SK-N-SH (cell line): ENCODE results near the gene SLC25A26. TPM values are rescaled to one million over a fixed set of nuclear protein-coding genes. Genes with fewer than 3 reads are reported as not detected.

Experiments used
- CTCF ChIA-PET: fragments of 300-600, 350-600 bp; formaldehyde crosslinking; extraction: SDS; loops from one replicate; lab custom pipeline; 2021; lab: Yijun Ruan, JAX
- POLR2A ChIA-PET: fragments of 350-600 bp; sonication (Branson Sonifier 250); formaldehyde crosslinking; extraction: SDS; loops from one replicate; lab custom pipeline; 2020; ENCODE audit warnings: antibody characterized with exemption, inconsistent platforms; lab: Yijun Ruan, JAX
- DNase-seq: peaks from one replicate; pipeline ENCODE4 v3.0.0; 2012
- H2AFZ ChIP-seq: fragments of 200-600 bp; sonication (generic); 2 replicates; pipeline ENCODE4 v1.8.1; 2016; ENCODE audit warnings: antibody characterized with exemption, mild to moderate bottlenecking, low read depth
- H3F3A ChIP-seq: fragments of 200-600 bp; sonication (generic); replicated peaks from 2 replicates; pipeline ENCODE3; 2016; ENCODE audit warnings: antibody characterized with exemption, mild to moderate bottlenecking; ENCODE audit not compliant: insufficient read depth
- H3K27ac ChIP-seq, 2 experiments: fragments of 200-500 bp in 1 of 2; fragments of 200-600 bp in 1 of 2; sonication (Bioruptor generic) in 1 of 2; sonication (generic), shearing (Covaris generic) in 1 of 2; 2 replicates each; pipeline versions ENCODE4 v1.5.1 to v1.6.1; 2014 to 2016; ENCODE audit warnings: low read depth in 2 of 2, inconsistent platforms in 1 of 2, low read length in 1 of 2, mild to moderate bottlenecking in 1 of 2, mixed read lengths in 1 of 2
- H3K27me3 ChIP-seq: fragments of 200-600 bp; sonication (generic), shearing (Covaris generic); 2 replicates; pipeline ENCODE4 v1.6.1; 2016; ENCODE audit warnings: mixed run types; ENCODE audit not compliant: insufficient read depth
- H3K36me3 ChIP-seq, 2 experiments: fragments of 200-500 bp in 1 of 2; fragments of 200-600 bp in 1 of 2; sonication (Bioruptor generic) in 1 of 2; sonication (generic) in 1 of 2; replicated peaks in 1 of 2; 2 replicates each; pipeline versions ENCODE3 to v1.5.1; 2014 to 2016; ENCODE audit warnings: low read length in 1 of 2, mild to moderate bottlenecking in 1 of 2; ENCODE audit not compliant: insufficient read depth in 2 of 2, control insufficient read depth in 1 of 2
- H3K4me1 ChIP-seq, 2 experiments: fragments of 200-500 bp in 1 of 2; fragments of 200-600 bp in 1 of 2; sonication (Bioruptor generic) in 1 of 2; sonication (generic), shearing (Covaris generic) in 1 of 2; 2 replicates each; pipeline versions ENCODE4 v1.5.1 to v1.6.1; 2014 to 2016; ENCODE audit warnings: low read depth in 1 of 2, low read length in 1 of 2, mixed run types in 1 of 2; ENCODE audit not compliant: insufficient read depth in 2 of 2, control insufficient read depth in 1 of 2
- H3K4me2 ChIP-seq: fragments of 200-600 bp; sonication (generic), shearing (Covaris generic); 2 replicates; pipeline ENCODE4 v1.6.1; 2017; ENCODE audit warnings: mixed run types
- H3K4me3 ChIP-seq, 2 experiments: fragments of 200-500 bp in 1 of 2; fragments of 200-600 bp in 1 of 2; sonication (Bioruptor generic) in 1 of 2; sonication (generic), shearing (Covaris generic) in 1 of 2; 2 replicates each; pipeline versions ENCODE4 v1.5.1 to v1.8.1; 2014 to 2016; ENCODE audit warnings: low read depth in 2 of 2, inconsistent platforms in 1 of 2, low read length in 1 of 2, mild to moderate bottlenecking in 1 of 2, mixed read lengths in 1 of 2, moderate library complexity in 1 of 2
- H3K79me2 ChIP-seq: fragments of 200-600 bp; sonication (generic); 2 replicates; pipeline ENCODE4 v1.8.1; 2017; ENCODE audit warnings: mild to moderate bottlenecking; ENCODE audit not compliant: insufficient read depth
- H3K9ac ChIP-seq: fragments of 200-600 bp; sonication (generic); 2 replicates; pipeline ENCODE4 v1.6.1; 2017; ENCODE audit warnings: mixed run types
- H3K9me2 ChIP-seq: fragments of 200-600 bp; sonication (generic); 2 replicates; pipeline ENCODE4 v1.6.1; 2017; ENCODE audit warnings: mixed run types
- H3K9me3 ChIP-seq: fragments of 200-600 bp; sonication (generic); 2 replicates; pipeline ENCODE4 v1.6.1; 2017; ENCODE audit warnings: mixed run types, mild to moderate bottlenecking, moderate library complexity
- H4K20me1 ChIP-seq: fragments of 200-600 bp; sonication (generic); 2 replicates; pipeline ENCODE4 v1.6.1; 2017; ENCODE audit warnings: mild to moderate bottlenecking, mixed run types; ENCODE audit not compliant: insufficient read depth
- CHD2 ChIP-seq: fragments of 150-350 bp; IDR thresholded peaks from 2 replicates; pipeline ENCODE4 v1.6.1; 2018; ENCODE audit warnings: low read length; ENCODE audit not compliant: partially characterized antibody
- CTCF ChIP-seq: fragments of 200-600 bp; sonication (generic); IDR thresholded peaks from 2 replicates; pipeline ENCODE4 v1.6.1; 2017; ENCODE audit warnings: antibody characterized with exemption, mild to moderate bottlenecking, moderate library complexity
- ELF1 ChIP-seq: IDR thresholded peaks from 2 replicates; pipeline ENCODE4 v1.4.0; 2012
- EP300 ChIP-seq, 2 experiments: IDR thresholded peaks; 2 replicates each; pipeline versions ENCODE4 v1.4.0 to v1.6.1; 2012; ENCODE audit warnings: borderline replicate concordance in 1 of 2, low read depth in 1 of 2, low read length in 1 of 2
- FOXJ3 ChIP-seq: sonication (generic); formaldehyde crosslinking; IDR thresholded peaks from 2 replicates; pipeline ENCODE4 v1.5.1; 2020; ENCODE audit warnings: mild to moderate bottlenecking, missing genetic modification reagents
- GABPA ChIP-seq: IDR thresholded peaks from 2 replicates; pipeline ENCODE4 v1.4.0; 2012; ENCODE audit warnings: low read depth, mild to moderate bottlenecking
- IRF3 ChIP-seq: fragments of 150-350 bp; IDR thresholded peaks from 2 replicates; pipeline ENCODE4 v1.6.1; 2016; ENCODE audit warnings: mild to moderate bottlenecking, low read depth, low read length
- JUND ChIP-seq: IDR thresholded peaks from 2 replicates; pipeline ENCODE4 v1.4.0; 2012
- MAX ChIP-seq: IDR thresholded peaks from 2 replicates; pipeline ENCODE4 v1.4.0; 2012; ENCODE audit warnings: low read depth
- MXI1 ChIP-seq: IDR thresholded peaks from 2 replicates; pipeline ENCODE4 v1.6.1; 2012; ENCODE audit warnings: mild to moderate bottlenecking, low read depth, low read length, improper control_type of control experiment
- PBX3 ChIP-seq: IDR thresholded peaks from 2 replicates; pipeline ENCODE4; 2012
- RAD21 ChIP-seq: IDR thresholded peaks from 2 replicates; pipeline ENCODE4 v1.6.1; 2012; ENCODE audit warnings: mild to moderate bottlenecking, low read length
- REST ChIP-seq: IDR thresholded peaks from 2 replicates; pipeline ENCODE4 v1.6.1; 2012; ENCODE audit warnings: mild to moderate bottlenecking, low read depth, low read length, moderate library complexity
- RXRA ChIP-seq: IDR thresholded peaks from 2 replicates; pipeline ENCODE4 v1.4.0; 2012; ENCODE audit warnings: low read depth, mild to moderate bottlenecking, borderline replicate concordance
- TAF1 ChIP-seq: IDR thresholded peaks from 2 replicates; pipeline ENCODE4 v1.6.1; 2012; ENCODE audit warnings: low read depth, mild to moderate bottlenecking, low read length, moderate library complexity, borderline replicate concordance
- TCF12 ChIP-seq: IDR thresholded peaks from 2 replicates; pipeline ENCODE4 v1.4.0; 2012
- USF2 ChIP-seq: fragments of 150-350 bp; IDR thresholded peaks from 2 replicates; pipeline ENCODE4 v1.6.1; 2017; ENCODE audit warnings: antibody characterized with exemption, low read length, low read depth, borderline replicate concordance
- YY1 ChIP-seq: IDR thresholded peaks from 2 replicates; pipeline ENCODE4 v1.4.0; 2012; ENCODE audit warnings: low read depth, mild to moderate bottlenecking
- WGBS: methylation state at CpG from one replicate; pipeline ENCODE4 v1.1.6; 2017; ENCODE audit warnings: low lambda C conversion rate; 5-methylcytosine and 5-hydroxymethylcytosine counted together
- polyA plus RNA-seq, 3 experiments: library from polyadenylated mRNA; depleted of rRNA; stranded (reverse); fragments of >200 nt; gene quantifications; 2 replicates each; pipeline ENCODE4 v1.2.3, GENCODE V29; 2012

The SLC25A26 gene
- polyA plus RNA-seq, 1 of the 3 experiments (the other 2 are of a cell fraction), result 31.8 TPM

- TF ChIP-seq EP300 (IDR thresholded peaks at IDR 0.05; ENCODE audit: borderline replicate concordance in 1 of 2, low read depth in 1 of 2, low read length in 1 of 2), result peak in 1 of 2 experiments; percentile 20; a peak in 1 of 4 replicates
- TF ChIP-seq TCF12, result peak; percentile 70
- no peak for TF ChIP-seq REST
- TF ChIP-seq TAF1, result no peak
These were observed 115.5 kb downstream of the SLC25A26 start (continued) for GRCh38 chr3:66336333-66336766.

GRCh38 chr3:66338927-66339326 is 118.1 kb downstream of the SLC25A26 start:
- H3K4me3 ChIP-seq, result no peak overlapping the region
- no peak overlapping the region for H2AFZ ChIP-seq
- H3K79me2 ChIP-seq, result no peaks in the 10 kb centered on the region; the same call in 1 of the 2 replicates
- TF ChIP-seq GABPA (no peak), TAF1 (no peak), RXRA (no peak), RAD21 (no peak), MAX (no peak), ELF1 (no peak), PBX3 (0 out of 2 replicates have a peak, but pooled peaks have one; percentile 5), MXI1 (no peak), TCF12 (peak; percentile 61; the same call in 1 of the 2 replicates), CHD2 (no peak), USF2 (no peak), YY1 (no peak), JUND (0 out of 2 replicates have a peak, but pooled peaks have one; percentile 10), IRF3 (no peak), CTCF (no peak), FOXJ3 (CRISPR knock-in tag) (no peak), EP300 (IDR thresholded peaks at IDR 0.05; ENCODE audit: borderline replicate concordance in 1 of 2, low read depth in 1 of 2, low read length in 1 of 2) (no peak)
- H3K9ac ChIP-seq, result no peak overlapping the region
- ChIA-PET POLR2A (no interaction called here), CTCF (interaction anchor here (1.2 kb wide), 1 partner anchor 39 kb away, joined by 3 read pairs; no protein-coding TSS in a partner anchor)
- WGBS, result 64% methylated on average over 3 of the region's 3 CpGs
- no peaks in the 10 kb centered on the region for H3K9me3 ChIP-seq
- peaks cover 9 to 10% of the 10 kb centered on the region in 2 experiments; a peak in 2 of 4 replicates for H3K4me1 ChIP-seq
- H3K36me3 ChIP-seq, result no peaks in the 10 kb centered on the region
- DNase-seq, result no peak
- peaks cover 9% of the 10 kb centered on the region for H3F3A ChIP-seq
- no peaks in the 10 kb centered on the region for H4K20me1 ChIP-seq
- no peaks in the 10 kb centered on the region for H3K9me2 ChIP-seq
- no peak overlapping the region for H3K27ac ChIP-seq
- no peak overlapping the region for H3K4me2 ChIP-seq
- H3K27me3 ChIP-seq, result no peaks in the 10 kb centered on the region
